DND-41 (cell line): ENCODE measurements around the gene INAFM2.

ENCODE experiments used
- CTCF ChIP-seq: IDR thresholded peaks from 2 replicates; pipeline ENCODE4 v1.5.1; 2012; ENCODE audit warnings: borderline replicate concordance, low read length, moderate library complexity, mild to moderate bottlenecking; ENCODE audit not compliant: poor library complexity, severe bottlenecking; ENCODE audit errors: extremely low read depth
- EZH2 ChIP-seq: IDR thresholded peaks from 3 replicates; pipeline ENCODE4 v1.6.1; 2012; ENCODE audit warnings: borderline replicate concordance, low read depth, mild to moderate bottlenecking, moderate library complexity, low read length, inconsistent platforms; ENCODE audit not compliant: severe bottlenecking

- TF ChIP-seq CTCF (no peak), EZH2 (no peak)
These were observed 39.7 kb upstream of the INAFM2 start for GRCh38 chr15:40283615-40284300.
